Right kidney (tissue), 1 donor: ENCODE data around the gene ZNF554.
"Not testable (repeated sequence)": the region's sequence is repeated elsewhere in the genome, so short reads cannot be mapped to it uniquely, and the experiment has no call there.

Experiments
- DNase-seq: peaks from one replicate; pipeline ENCODE4 v3.0.0-alpha.2; 2016

Gene ZNF554

GRCh38 chr19:2790557-2791271 lies 29.0 kb upstream of the ZNF554 start:
- no peak for DNase-seq

GRCh38 chr19:2791440-2791839 lies 28.2 kb upstream of the ZNF554 start:
- DNase-seq, result no peak

- no peak for DNase-seq
These were observed 27.8 kb upstream of the ZNF554 start for GRCh38 chr19:2791876-2792275.

- not testable (repeated sequence) for DNase-seq
These were observed 27.0 kb upstream of the ZNF554 start for GRCh38 chr19:2792666-2793065.

- DNase-seq, result no peak
These were observed 26.5 kb upstream of the ZNF554 start for GRCh38 chr19:2793126-2793525.

DNA sequence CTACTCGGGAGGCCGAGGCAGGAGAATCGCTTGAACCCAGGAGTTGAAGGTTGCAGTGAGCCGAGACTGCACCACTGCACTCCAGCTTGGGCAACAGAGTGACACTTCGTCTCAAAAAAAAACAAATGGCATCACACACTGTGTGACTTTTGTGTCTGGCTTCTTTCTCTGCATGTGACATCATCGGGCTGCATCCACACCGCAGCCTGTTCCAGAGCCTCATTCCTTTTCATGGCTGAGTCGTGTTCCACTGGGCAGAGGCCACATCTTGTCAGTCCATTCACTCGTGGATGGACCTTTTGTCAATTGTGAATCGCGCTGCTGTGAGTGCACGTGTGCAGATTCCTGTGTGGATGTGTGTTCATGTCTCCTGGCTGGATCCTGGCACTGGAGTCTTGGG lies 26.1 kb upstream of the ZNF554 start:
- no peak for DNase-seq

- no peak for DNase-seq
These were observed 23.6 kb upstream of the ZNF554 start for GRCh38 chr19:2795827-2796658.

DNA sequence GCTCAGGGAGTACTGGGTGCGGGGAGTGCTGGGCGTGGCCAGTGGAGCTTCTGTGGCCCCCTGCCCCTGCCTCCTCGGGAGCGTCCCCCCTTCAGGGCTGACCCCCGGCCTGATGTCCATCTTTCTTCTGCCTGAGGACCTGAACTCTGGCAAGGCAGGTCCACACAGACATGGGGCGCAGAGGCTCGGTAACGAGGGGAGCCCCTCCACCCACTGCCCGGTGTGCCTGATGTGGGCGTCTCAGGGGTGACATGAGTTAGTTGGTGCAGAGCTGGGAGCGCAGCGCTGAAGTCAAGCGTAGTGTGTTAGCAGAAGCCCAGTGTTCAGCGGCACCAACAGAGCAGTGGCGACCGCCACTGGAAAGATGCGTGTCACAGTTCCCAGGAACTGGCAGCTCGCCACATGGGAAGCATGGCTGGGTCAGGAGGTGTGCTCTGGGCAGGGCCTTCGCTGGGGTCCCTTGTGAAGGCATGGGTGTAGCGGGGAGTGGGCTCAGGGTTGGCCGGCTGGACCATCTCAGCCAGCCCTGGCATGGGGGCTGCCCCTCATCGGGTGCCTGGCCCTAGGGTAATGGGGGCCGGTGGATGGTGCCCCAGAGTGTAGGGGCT lies 22.9 kb upstream of the ZNF554 start:
- no peak for DNase-seq

DNA sequence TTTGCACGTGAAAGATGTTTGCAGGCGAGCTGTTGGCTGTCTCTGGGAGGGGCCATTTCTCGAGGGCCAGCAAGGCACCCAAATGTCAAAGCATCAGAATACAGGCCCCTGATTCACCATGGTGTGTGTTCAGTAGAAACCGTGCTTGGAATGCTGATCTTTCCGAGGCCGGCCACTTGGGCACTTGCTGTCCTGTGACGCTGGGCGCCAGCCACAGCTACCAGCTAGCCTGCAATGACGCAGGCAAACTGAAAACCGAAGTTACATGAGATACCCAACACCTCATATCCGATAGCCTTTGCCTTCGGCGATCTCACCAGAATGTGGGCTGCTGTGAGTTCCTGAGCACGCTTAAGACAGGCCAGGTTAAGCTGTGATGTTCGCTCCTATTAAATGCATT lies 22.4 kb upstream of the ZNF554 start:
- no peak for DNase-seq

DNA sequence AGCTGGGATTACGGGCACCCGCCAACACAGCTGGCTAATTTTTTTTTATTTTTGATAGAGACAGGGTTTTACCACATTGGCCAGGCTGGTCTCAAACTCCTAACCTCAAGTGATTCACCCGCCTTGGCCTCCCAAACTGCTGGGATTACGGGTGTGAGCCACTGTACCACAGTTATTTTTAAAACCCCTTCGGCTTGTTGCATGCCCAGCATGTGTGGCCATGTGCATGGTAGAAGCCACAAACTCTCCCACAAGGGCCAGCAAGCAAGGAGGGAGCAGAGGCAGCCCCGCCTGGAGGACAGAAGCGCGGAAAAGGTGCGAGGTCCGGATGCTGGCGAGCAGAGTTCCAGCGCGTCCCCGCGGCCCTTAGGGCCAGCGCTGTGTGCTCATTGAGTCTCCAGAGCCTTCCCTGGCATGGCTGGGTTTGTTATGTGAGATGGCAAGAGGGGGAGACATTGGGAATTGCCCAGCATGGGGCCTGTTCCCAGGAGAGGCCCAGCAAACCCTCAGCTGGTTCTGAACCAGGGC lies 21.4 kb upstream of the ZNF554 start:
- no peak for DNase-seq

GRCh38 chr19:2798733-2799132 lies 20.9 kb upstream of the ZNF554 start:
- DNase-seq, result no peak

- DNase-seq, result no peak
These were observed 20.2 kb upstream of the ZNF554 start for GRCh38 chr19:2799273-2800020.

- no peak for DNase-seq
These were observed 19.2 kb upstream of the ZNF554 start for GRCh38 chr19:2800506-2800905.

DNA sequence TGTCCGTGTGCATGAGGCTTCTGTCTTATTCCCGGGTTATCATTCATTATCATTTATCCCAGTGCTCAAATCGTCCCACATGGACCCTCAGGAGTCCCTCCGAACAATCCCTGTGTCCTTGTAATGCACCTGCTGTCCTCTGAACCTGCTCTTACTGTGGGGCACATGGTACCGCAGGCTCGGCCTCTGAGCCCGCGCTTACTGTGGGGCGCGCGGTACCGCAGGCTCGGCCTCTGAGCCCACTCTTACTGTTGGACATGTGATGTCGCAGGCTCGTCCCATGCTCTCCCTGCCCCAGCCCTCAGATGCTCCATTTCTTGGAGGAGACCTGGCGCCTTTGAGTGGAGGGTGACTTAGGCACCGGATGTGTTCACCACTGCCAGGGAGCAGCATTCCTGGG lies 16.8 kb upstream of the ZNF554 start:
- DNase-seq, result no peak

GRCh38 chr19:2803486-2804155 lies 16.0 kb upstream of the ZNF554 start:
- DNase-seq, result no peak

DNA sequence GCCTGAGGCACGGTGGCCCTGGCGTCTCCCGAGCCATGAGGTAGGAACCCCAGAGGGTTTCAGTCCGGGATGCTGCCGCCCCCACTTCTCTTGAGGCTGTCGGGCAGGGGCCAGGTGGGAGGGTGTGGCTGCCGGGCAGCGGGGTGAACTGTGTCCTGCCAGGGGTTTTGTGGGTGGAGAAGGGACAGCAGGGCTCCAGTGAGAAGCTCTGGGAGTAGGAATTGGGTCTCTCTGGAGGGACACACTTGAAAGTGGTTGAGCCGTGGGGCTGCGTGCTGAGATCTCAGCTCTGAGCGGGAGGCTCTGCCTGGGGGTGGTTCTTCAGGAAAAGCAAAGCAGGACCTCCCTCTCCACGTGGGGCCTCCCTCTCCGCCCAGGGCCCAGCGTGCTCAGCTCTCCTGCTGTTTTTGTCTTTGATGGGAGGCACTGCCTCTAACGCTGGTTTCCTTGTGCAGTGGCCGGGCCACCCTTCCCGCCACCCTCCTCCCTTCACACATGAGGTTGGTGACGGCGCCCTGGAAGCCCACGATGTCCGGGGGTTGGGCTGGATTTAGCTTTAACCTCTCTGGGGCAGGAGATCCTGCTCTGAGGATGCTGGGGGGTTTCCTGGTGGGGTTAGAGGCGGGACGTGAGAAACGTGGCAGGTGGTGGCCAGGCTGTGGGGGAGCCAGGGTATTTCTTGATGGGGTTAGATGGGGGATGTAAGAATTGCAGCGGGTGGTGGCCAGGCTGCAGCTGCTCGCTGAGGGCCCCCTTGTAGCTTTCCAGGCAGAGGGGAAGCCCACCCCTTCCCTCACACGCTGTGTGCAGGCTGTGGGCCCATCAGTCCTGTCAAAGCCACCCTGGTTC lies 15.3 kb upstream of the ZNF554 start:
- no peak for DNase-seq

GRCh38 chr19:2805261-2805900 lies 14.3 kb upstream of the ZNF554 start:
- no peak for DNase-seq

- DNase-seq, result no peak
These were observed 13.5 kb upstream of the ZNF554 start for GRCh38 chr19:2805991-2806649.

GRCh38 chr19:2806736-2807378 lies 12.8 kb upstream of the ZNF554 start:
- no peak for DNase-seq
